Adipocyte (in vitro differentiated cells): ENCODE data around the gene CFAP58.

Source experiments
- DNase-seq: peaks from one replicate; pipeline ENCODE4 v3.0.0-alpha.2; 2015; ENCODE audit warnings: low read depth
- H3K27me3 ChIP-seq: replicated peaks from 2 replicates; pipeline ENCODE4 v1.7.0; 2013; ENCODE audit warnings: mild to moderate bottlenecking, low read length, moderate library complexity; ENCODE audit not compliant: control insufficient read depth, insufficient read depth
- H3K36me3 ChIP-seq: 2 replicates; pipeline ENCODE4 v1.7.0; 2013; ENCODE audit warnings: low read length, mild to moderate bottlenecking, moderate library complexity; ENCODE audit not compliant: control insufficient read depth, insufficient read depth, severe bottlenecking
- H3K4me1 ChIP-seq: 2 replicates; pipeline ENCODE4 v1.7.0; 2013; ENCODE audit warnings: mild to moderate bottlenecking, low read length, moderate library complexity; ENCODE audit not compliant: control insufficient read depth, insufficient read depth
- H3K4me3 ChIP-seq: 2 replicates; pipeline ENCODE4 v1.7.0; 2013; ENCODE audit warnings: mild to moderate bottlenecking, low read length, moderate library complexity
- H3K9ac ChIP-seq: 2 replicates; pipeline ENCODE4 v1.7.0; 2013; ENCODE audit warnings: mild to moderate bottlenecking, low read length, moderate library complexity
- H3K9me3 ChIP-seq: 2 replicates; pipeline ENCODE4 v1.7.0; 2013; ENCODE audit warnings: mild to moderate bottlenecking, low read length, moderate library complexity; ENCODE audit not compliant: control insufficient read depth

Gene CFAP58

DNA sequence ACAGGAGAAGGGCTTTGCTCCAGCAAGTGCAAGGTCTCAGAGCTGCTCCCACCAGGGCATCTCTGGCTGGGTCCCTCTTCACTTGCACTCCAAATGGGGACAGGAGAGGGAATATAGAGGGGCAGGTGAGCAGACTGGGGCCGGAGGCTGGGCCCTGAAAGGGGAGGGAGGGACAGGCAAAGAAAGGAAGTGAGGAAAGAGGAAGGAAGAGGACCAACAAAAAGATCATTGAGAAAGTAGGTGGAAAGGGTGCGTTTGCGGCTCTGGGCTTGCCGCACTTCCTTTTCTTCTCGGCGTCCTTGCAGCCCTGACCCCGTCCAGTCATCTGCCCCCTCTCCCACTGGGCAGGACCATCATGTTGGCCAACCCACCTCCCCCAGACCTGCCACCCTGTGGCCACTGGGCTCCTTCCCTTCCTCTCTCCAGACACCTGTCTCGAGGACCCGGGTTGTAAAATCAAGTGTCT is 29.4 kb upstream of the CFAP58 start:
- Histone ChIP-seq H3K9ac (no peak overlapping the region), H3K4me1 (peaks cover 48% of the 10 kb centered on the region), H3K4me3 (no peak overlapping the region), H3K9me3 (no peaks in the 10 kb centered on the region), H3K27me3 (no peaks in the 10 kb centered on the region), H3K36me3 (no peaks in the 10 kb centered on the region)
- no peak for DNase-seq

DNA sequence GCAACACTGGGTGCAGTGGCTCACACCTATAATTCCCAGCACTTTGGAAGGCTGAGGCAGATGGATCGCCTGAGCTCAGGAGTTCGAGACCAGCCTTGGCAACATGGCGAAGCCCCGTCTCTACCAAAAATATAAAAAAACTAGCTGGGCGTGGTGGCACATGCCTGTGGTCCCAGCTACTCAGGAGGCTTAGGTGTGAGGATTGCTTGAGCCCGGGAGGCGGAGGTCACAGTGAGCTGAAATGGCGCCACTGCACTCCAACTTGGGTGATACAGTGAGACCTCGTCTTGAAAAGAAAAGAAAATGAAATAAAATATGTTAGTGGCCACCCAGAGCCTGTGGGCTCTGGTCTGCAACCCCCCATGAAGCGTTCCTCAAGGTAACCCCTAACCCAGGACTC is 28.7 kb upstream of the CFAP58 start:
- no peak for DNase-seq
- H3K9ac ChIP-seq: no peak overlapping the region
- H3K4me1 ChIP-seq: peaks cover 48% of the 10 kb centered on the region
- H3K9me3 ChIP-seq: no peaks in the 10 kb centered on the region
- H3K27me3 ChIP-seq: no peaks in the 10 kb centered on the region
- no peaks in the 10 kb centered on the region for H3K36me3 ChIP-seq
- H3K4me3 ChIP-seq: no peak overlapping the region

DNA sequence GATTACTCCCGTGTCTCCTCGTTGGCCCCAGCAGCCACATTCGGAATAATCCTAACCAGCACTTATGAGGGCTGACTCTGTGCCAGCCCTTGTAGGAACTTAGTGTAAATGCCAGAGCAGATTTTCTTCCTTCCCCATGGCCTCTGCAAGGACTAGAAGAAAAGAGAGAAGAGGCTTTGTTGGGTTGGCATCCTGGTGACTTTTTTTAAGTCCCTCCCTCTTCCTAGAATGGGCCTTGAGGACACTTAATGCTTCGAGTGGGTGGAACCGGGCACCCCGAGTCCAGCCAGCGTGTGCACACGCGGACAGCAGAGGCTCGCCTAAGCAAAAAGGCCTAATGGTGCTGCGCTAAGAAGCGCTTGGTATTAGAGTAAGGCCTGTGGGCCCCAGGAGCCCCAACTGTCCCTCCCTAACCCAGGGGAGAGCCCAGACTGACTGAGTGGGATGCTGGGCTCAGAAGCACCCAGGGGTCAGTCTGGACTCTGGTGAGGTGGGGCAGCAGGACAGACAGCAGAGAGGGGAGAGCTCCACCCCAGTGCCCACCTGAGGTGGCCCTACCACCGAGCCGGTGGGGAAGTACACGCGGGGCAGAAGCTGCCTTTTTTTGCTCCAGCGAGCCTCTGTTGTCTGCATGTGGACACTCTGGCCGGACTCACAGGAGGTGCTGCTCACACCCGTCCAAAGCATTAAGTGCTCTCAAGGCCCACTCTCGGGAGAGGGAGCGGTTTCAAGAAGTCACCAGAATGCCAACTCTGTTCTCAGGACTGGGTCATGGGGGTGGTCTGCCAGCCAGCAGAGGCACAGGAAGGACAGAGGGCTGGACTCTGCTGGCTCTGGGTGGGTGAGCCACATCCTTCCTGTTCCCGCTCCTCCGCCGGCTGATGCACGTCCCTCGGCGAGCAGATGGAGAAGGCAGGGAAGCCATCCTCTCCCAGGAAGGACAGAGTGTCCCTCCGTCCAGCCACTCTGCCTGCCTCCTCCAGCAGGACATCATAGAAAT is 27.9 kb upstream of the CFAP58 start:
- H3K27me3 ChIP-seq: no peaks in the 10 kb centered on the region
- H3K9ac ChIP-seq: no peak overlapping the region
- no peaks in the 10 kb centered on the region for H3K36me3 ChIP-seq
- no peaks in the 10 kb centered on the region for H3K9me3 ChIP-seq
- DNase-seq: no peak
- peaks cover 51% of the 10 kb centered on the region for H3K4me1 ChIP-seq
- H3K4me3 ChIP-seq: no peak overlapping the region

DNA sequence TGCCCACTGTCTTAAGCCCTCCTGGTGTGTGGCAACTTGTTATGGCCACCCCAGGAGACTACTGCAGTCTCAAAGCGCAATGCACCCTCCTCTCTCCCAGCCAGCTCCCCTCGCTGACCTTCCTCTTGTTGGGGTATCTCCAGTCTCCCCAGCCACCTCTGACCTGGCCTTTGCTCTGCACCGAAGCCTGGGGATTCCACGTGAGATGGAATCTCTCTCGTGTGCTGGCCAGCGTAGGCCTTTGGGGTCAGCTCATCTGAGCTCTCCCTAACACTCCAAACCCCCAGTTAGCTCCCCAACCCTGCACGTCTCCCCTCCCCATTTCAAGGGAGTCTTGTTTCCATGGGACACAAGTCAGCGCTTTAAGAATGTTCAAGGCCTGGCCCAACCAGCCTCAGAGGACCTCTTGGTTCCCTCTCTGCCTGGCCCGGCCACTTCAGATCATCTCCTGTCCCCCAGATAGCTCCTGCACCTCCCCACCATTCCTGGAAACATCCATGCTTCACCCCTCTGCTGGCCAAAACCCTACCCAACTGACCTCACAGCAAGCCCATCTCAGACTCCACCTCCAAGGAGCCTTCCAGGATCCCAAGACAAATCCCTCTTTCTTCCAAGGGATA is 26.5 kb upstream of the CFAP58 start:
- DNase-seq: no peak
- Histone ChIP-seq H3K36me3 (no peaks in the 10 kb centered on the region), H3K4me1 (peaks cover 54% of the 10 kb centered on the region), H3K9me3 (no peaks in the 10 kb centered on the region), H3K9ac (peak overlapping the region; percentile 83), H3K4me3 (peak overlapping the region; percentile 64), H3K27me3 (no peaks in the 10 kb centered on the region)

DNA sequence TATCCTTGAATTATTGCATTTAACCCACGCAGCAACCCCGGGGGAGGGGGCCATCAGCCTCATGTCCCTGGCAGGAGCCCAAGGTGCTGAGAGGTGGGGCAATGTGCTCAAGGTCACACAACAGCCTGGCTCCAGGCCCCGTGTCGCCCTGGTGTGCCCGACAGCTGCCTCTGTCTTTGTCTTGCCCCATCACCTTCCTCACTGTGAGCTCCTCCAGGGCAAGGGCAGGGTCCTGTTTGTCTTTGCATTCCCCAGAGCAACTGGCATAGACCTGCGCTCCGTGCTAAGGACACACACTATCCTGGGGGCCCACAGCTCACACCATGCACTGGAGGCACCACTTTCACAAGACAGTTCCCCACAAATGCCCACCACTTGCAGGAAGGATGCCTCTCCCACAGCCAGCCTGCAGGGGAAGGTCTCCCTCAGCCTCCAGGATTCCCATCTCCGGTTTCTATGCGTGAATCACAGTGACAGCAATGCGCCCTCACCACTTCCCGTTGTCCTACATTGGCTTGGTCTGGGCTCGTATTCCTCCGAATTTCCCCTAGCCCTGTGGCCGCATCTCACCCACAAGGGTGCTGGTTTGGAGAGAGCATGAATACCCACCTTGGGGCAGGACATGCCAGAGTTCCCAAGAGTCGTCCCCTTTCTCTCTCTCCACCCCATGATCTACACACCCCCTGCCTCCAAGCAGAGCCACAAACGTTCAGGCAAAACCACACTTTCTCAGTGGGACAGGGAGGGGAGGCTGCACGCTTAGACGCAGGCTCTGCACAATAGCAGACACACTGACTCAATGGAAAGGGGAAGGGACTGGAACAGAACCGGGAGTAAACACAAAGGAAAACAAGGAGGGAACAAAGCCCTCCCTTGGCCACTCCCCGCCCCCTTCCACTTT is 25.6 kb upstream of the CFAP58 start:
- peak; percentile 82 for DNase-seq
- Histone ChIP-seq H3K4me1 (peaks cover 52% of the 10 kb centered on the region), H3K27me3 (no peaks in the 10 kb centered on the region)

DNA sequence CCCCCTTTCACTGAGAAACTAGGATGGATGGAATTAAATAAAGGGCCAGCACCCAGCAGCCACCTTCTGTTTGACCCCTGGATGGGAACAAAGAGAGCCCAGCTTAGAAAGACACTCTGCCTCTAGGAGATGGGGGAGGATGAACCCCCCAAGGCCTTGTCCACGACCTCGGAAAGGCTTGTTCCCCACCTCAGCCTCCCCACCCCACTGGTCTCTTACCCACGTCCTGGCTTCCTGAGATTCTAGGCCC is 25.1 kb upstream of the CFAP58 start:
- no peak for DNase-seq
- Histone ChIP-seq H3K9ac (peak overlapping the region; percentile 83), H3K27me3 (no peaks in the 10 kb centered on the region), H3K9me3 (no peaks in the 10 kb centered on the region), H3K4me3 (peak overlapping the region; percentile 64), H3K36me3 (no peaks in the 10 kb centered on the region), H3K4me1 (peaks cover 52% of the 10 kb centered on the region)

More for the DNA sequence above, 25.6 kb upstream of the CFAP58 start:
- Histone ChIP-seq H3K4me3 (peak overlapping the region; percentile 64), H3K9me3 (no peaks in the 10 kb centered on the region), H3K36me3 (no peaks in the 10 kb centered on the region), H3K9ac (peak overlapping the region; percentile 83)

DNA sequence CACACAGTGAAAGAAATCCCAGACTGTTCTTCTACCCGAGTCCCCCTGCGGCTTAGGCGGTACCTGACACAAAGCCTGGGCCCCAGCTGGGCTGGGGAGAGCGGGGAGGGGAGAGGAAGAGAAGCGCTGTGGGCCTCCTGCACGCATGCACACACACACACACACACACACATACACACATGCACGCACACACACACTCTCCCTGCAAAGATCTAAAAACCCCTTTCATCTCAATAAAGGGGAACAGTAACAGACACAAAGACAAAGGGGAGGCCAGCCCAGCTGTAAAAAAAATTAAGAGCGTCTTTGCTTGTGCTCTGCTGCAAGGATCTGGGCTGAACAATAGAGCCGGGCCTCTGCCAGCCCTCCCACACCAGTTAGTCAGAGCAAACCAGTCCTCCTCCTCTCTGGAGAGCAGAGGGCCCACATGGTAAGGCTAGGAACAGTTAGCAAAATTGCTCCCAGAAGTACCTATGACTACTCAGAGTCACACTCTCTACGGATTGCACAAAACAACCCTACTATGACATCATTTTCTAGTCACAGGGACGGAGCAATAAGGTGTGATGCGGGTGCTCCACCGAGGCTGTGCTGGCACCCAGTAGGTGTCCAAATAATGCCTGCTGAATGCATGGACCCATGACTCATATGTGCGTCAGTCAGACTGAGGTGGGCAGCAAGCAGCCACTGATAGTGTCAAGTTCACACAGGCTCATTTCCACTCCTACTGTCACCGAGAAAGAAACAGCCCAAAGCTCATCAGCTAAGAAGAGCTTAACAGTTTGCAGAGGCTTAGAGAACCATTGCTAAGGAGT is 24.5 kb upstream of the CFAP58 start:
- Histone ChIP-seq H3K4me3 (peak overlapping the region; percentile 64), H3K27me3 (no peaks in the 10 kb centered on the region)

DNA sequence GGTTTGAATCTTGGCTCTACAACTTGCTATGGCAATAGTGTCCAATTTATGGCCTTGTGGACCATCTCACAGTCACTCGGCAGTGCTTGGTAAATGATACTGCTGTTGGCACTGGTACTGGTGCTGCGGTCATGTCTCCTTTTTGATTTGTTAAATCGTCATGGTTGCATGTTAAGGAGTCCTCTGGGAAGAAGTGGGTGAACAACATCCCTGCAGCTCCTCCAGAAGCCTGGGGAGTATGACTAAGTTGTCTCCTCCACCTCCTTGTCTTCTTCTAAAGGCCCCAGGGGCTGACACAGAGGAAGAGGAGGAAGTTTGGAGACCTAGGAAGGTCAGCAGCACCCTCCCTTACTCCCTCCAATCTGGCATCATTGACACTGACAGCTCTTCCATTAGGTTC is 23.9 kb upstream of the CFAP58 start:
- H3K4me3 ChIP-seq: peak overlapping the region; percentile 40
- peak; percentile 80 for DNase-seq
- H3K4me1 ChIP-seq: peaks cover 52% of the 10 kb centered on the region

More for the DNA sequence above, 24.5 kb upstream of the CFAP58 start:
- Histone ChIP-seq H3K4me1 (peaks cover 52% of the 10 kb centered on the region), H3K9me3 (no peaks in the 10 kb centered on the region), H3K9ac (peak overlapping the region; percentile 83), H3K36me3 (no peaks in the 10 kb centered on the region)
- DNase-seq: peak; percentile 82

DNA sequence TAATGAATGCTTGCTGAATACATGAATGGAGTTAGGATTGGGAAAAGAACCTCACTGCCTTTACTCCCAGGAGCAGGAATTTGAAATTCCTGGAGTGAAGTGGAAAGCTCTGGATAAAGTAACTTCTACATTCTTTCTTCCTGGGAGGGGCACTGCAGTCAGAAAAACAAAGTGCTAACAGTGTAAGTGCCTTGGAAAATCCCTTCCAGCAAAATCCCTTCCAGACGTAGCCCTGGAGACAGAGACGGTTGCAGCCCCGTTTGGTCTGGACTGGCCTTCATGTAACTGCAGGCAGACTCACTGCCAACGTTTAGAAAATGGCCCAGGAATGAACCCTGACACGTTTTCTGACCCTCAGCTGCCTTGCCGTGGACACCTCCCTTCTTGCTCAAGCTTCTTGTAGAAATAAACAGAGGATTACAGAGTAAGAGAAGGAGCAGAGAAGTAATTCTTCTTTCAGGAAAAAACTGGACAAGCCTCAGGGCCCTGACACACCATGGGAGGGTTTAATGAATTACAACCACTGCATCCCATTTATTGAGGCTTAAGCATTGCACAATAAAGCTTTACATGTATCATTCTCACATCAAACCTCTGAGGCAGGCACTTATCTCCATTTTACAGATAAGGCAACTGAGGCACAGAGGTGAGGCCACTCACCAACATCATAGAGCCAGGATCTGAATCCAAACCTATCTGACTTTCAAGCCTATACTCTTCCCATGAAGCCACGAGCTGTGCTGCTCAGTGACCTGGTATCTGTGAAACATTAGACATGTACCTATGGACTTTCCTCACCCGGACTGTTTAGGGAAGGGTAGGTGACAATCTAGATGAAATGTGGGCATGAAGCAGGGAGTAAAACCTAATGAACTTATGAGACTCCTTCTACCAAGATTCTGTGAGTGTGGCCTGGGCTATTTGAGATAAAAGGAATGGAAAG is 23.2 kb upstream of the CFAP58 start:
- H3K4me3 ChIP-seq: peak overlapping the region; percentile 40
- DNase-seq: peak; percentile 94
- H3K4me1 ChIP-seq: peaks cover 49% of the 10 kb centered on the region
- H3K27me3 ChIP-seq: no peaks in the 10 kb centered on the region
- no peaks in the 10 kb centered on the region for H3K36me3 ChIP-seq
- no peaks in the 10 kb centered on the region for H3K9me3 ChIP-seq
- H3K9ac ChIP-seq: peak overlapping the region; percentile 83

More for the DNA sequence above, 23.9 kb upstream of the CFAP58 start:
- no peaks in the 10 kb centered on the region for H3K36me3 ChIP-seq
- H3K9me3 ChIP-seq: no peaks in the 10 kb centered on the region
- H3K27me3 ChIP-seq: no peaks in the 10 kb centered on the region
- peak overlapping the region; percentile 83 for H3K9ac ChIP-seq
